GM12875 (cell line): ENCODE data around the gene TERB1.
"Not testable (repeated sequence)": the region's sequence is repeated elsewhere in the genome, so short reads cannot be mapped to it uniquely, and the experiment has no call there.

Experiments
- H3K4me3 ChIP-seq: one replicate; pipeline ENCODE4 v1.5.1; 2011; ENCODE audit warnings: low read depth, low read length, control low read depth
- TF ChIP-seq, protein P1 (sequence below): IDR thresholded peaks from 2 replicates; pipeline ENCODE4 v1.5.1; 2011; ENCODE audit warnings: low read depth, mild to moderate bottlenecking, control low read depth, inconsistent platforms, low read length, moderate library complexity, borderline replicate concordance; ENCODE audit not compliant: insufficient read depth

The TERB1 gene

DNA sequence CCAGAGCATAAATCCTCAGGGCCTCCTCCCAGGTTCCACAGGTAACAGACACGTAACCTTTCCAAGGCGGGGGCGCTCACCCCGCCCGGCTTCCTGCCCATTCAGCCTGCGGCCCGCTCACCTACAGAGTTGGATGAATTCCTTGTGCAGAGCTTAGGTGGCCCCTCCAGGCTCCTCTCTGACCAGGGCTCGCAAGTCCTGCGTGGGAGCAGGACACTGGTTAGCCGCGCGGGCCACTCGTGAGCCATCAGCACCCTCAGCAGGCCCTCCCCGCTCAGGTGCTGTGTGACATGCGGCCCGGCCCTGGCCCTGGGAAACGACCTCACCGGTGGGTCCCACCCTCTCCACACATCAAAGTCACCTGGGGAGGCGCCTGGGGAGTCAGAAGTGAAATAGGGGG is 528 bp downstream of the TERB1 start:
- TF ChIP-seq, protein P1, sequence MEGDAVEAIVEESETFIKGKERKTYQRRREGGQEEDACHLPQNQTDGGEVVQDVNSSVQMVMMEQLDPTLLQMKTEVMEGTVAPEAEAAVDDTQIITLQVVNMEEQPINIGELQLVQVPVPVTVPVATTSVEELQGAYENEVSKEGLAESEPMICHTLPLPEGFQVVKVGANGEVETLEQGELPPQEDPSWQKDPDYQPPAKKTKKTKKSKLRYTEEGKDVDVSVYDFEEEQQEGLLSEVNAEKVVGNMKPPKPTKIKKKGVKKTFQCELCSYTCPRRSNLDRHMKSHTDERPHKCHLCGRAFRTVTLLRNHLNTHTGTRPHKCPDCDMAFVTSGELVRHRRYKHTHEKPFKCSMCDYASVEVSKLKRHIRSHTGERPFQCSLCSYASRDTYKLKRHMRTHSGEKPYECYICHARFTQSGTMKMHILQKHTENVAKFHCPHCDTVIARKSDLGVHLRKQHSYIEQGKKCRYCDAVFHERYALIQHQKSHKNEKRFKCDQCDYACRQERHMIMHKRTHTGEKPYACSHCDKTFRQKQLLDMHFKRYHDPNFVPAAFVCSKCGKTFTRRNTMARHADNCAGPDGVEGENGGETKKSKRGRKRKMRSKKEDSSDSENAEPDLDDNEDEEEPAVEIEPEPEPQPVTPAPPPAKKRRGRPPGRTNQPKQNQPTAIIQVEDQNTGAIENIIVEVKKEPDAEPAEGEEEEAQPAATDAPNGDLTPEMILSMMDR, result no peak
- H3K4me3 ChIP-seq, result no peak overlapping the region

DNA sequence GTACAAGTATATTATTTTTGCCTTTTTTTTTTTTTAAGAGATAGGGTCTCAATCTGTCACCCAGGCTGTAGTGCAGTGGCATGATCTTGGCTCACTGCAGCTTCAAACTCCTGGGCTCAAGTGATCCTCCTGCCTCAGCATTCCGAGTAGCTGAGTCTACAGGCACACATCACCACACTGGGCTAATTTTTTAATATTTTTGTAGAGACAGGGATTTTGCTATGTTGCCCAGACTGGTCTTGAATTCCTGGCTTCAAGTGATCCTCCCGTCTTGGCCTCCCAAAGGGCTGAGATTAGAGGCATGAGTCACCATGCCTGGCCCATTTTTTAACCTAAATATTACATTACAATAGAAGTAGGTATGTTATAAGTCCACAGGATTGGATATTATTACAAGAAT is 3.2 kb downstream of the TERB1 start:
- TF ChIP-seq, protein P1, result no peak

GRCh38 chr16:66793984-66794383 is 7.4 kb downstream of the TERB1 start:
- H3K4me3 ChIP-seq, result not testable (repeated sequence)

More for the DNA sequence above, 3.2 kb downstream of the TERB1 start:
- no peak overlapping the region for H3K4me3 ChIP-seq

GRCh38 chr16:66790130-66790733 is 11.2 kb downstream of the TERB1 start:
- TF ChIP-seq, protein P1, result no peak
- H3K4me3 ChIP-seq, result no peak overlapping the region

GRCh38 chr16:66787427-66787826 is 14.0 kb downstream of the TERB1 start:
- TF ChIP-seq, protein P1, result no peak
- no peak overlapping the region for H3K4me3 ChIP-seq

GRCh38 chr16:66786551-66786950 is 14.8 kb downstream of the TERB1 start:
- H3K4me3 ChIP-seq, result no peak overlapping the region
- TF ChIP-seq, protein P1, result no peak

DNA sequence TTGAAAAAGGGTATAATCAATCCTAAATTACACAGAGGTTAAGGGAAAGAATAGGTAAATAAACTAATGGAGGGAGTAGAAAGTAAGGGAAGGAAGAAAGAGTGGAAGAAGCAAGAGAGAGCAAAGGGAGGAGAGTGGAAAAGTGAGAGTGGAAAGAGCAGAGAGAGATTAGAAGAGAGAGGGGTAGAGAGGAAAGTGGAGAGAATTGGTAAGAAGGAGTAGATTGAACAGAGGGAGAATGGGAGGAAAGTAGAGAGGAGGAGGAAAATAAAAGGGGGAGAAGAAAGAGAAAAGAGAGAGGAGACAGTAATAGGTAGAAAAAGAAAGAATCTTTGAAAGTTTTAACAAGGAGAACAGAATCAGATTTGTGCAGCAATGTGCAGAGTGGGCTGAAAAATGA is 24.9 kb downstream of the TERB1 start:
- TF ChIP-seq, protein P1, result no peak

GRCh38 chr16:66774981-66775380 is 26.4 kb downstream of the TERB1 start:
- TF ChIP-seq, protein P1, result no peak
- no peak overlapping the region for H3K4me3 ChIP-seq

More for the DNA sequence above, 24.9 kb downstream of the TERB1 start:
- H3K4me3 ChIP-seq, result no peak overlapping the region
